ENCODE results near the gene MCCC1.

Gene MCCC1

DNA sequence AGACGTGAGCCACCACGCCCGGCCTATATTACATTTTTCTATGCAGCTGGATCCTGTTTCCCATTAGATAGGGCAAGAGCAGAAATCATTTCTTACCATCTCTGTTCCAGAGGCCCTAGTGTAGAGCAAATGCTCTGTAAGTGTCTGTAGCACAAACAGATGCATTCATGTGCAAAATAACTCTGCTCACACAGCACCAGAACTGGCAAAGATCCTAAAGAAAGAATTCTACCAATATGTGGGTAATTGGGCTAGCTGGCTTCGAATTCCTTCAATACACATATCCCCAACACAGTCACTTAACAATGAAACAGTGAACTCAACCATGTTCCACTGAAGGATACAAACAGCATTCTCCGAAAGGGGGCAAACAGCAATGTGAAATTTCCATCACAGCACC lies 86.2 kb downstream of the MCCC1 start (continued):
- TF ChIP-seq ZSCAN5A (tag by site-specific recombination; IDR thresholded peaks at IDR 0.05): no peak

GRCh38 chr3:183008800-183009199 lies 90.5 kb downstream of the MCCC1 start:
- Histone ChIP-seq H3K9me3 (ENCODE audit: control insufficient read depth, insufficient read depth, low read depth, low read length) (no peaks in the 10 kb centered on the region), H3K4me3 (ENCODE audit: low read depth, low read length) (no peak overlapping the region), H3K36me3 (ENCODE audit: control insufficient read depth in 2 of 2, insufficient read depth in 1 of 2, low read length in 2 of 2) (no peaks in the 10 kb centered on the region), H3K27ac (ENCODE audit: extremely low read depth, low read depth, low read length) (no peak overlapping the region), H3K4me1 (ENCODE audit: control insufficient read depth, insufficient read depth, low read length) (no peaks in the 10 kb centered on the region; the same call in 1 of the 2 replicates)
- no peak for TF ChIP-seq ZFP37 (tag by site-specific recombination; IDR thresholded peaks at IDR 0.05)
- TF ChIP-seq, protein P1, sequence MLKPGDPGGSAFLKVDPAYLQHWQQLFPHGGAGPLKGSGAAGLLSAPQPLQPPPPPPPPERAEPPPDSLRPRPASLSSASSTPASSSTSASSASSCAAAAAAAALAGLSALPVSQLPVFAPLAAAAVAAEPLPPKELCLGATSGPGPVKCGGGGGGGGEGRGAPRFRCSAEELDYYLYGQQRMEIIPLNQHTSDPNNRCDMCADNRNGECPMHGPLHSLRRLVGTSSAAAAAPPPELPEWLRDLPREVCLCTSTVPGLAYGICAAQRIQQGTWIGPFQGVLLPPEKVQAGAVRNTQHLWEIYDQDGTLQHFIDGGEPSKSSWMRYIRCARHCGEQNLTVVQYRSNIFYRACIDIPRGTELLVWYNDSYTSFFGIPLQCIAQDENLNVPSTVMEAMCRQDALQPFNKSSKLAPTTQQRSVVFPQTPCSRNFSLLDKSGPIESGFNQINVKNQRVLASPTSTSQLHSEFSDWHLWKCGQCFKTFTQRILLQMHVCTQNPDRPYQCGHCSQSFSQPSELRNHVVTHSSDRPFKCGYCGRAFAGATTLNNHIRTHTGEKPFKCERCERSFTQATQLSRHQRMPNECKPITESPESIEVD (tag by site-specific recombination; IDR thresholded peaks at IDR 0.05): 0 out of 2 replicates have a peak, but pooled peaks have one; percentile 52
- POLR2A ChIA-PET: no interaction called here
- CTCF ChIA-PET: no interaction called here

- H3K27ac ChIP-seq (ENCODE audit: extremely low read depth, low read depth, low read length): no peak overlapping the region
- CTCF ChIA-PET: no interaction called here
Observed at GRCh38 chr3:183008303-183008702, 91.0 kb downstream of the MCCC1 start.

More at GRCh38 chr3:183008303-183008702, 91.0 kb downstream of the MCCC1 start:
- H3K9me3 ChIP-seq (ENCODE audit: control insufficient read depth, insufficient read depth, low read depth, low read length): no peaks in the 10 kb centered on the region
- POLR2A ChIA-PET: no interaction called here
- TF ChIP-seq ZNF544 (tag by site-specific recombination; IDR thresholded peaks at IDR 0.05): no peak
- TF ChIP-seq INSM2 (tag by site-specific recombination; IDR thresholded peaks at IDR 0.05): no peak
- TF ChIP-seq GLIS1 (tag by site-specific recombination; IDR thresholded peaks at IDR 0.05): peak; percentile 57
- TF ChIP-seq PRDM2 (tag by site-specific recombination; IDR thresholded peaks at IDR 0.05; ENCODE audit: borderline replicate concordance): no peak
- no peak for TF ChIP-seq SCRT2 (tag by site-specific recombination; IDR thresholded peaks at IDR 0.05)
- TF ChIP-seq ZNF391 (tag by site-specific recombination; IDR thresholded peaks at IDR 0.05; ENCODE audit: borderline replicate concordance, low read depth): no peak
- TF ChIP-seq WT1 (tag by site-specific recombination; IDR thresholded peaks at IDR 0.05): peak; percentile 50; the same call in 1 of the 2 replicates
- TF ChIP-seq, protein P2, sequence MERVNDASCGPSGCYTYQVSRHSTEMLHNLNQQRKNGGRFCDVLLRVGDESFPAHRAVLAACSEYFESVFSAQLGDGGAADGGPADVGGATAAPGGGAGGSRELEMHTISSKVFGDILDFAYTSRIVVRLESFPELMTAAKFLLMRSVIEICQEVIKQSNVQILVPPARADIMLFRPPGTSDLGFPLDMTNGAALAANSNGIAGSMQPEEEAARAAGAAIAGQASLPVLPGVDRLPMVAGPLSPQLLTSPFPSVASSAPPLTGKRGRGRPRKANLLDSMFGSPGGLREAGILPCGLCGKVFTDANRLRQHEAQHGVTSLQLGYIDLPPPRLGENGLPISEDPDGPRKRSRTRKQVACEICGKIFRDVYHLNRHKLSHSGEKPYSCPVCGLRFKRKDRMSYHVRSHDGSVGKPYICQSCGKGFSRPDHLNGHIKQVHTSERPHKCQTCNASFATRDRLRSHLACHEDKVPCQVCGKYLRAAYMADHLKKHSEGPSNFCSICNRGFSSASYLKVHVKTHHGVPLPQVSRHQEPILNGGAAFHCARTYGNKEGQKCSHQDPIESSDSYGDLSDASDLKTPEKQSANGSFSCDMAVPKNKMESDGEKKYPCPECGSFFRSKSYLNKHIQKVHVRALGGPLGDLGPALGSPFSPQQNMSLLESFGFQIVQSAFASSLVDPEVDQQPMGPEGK (tag by site-specific recombination; IDR thresholded peaks at IDR 0.05): no peak
- no peaks in the 10 kb centered on the region; the same call in 1 of the 2 replicates for H3K4me1 ChIP-seq (ENCODE audit: control insufficient read depth, insufficient read depth, low read length)
- H3K36me3 ChIP-seq (ENCODE audit: control insufficient read depth in 2 of 2, insufficient read depth in 1 of 2, low read length in 2 of 2): no peaks in the 10 kb centered on the region
- no peak overlapping the region for H3K4me3 ChIP-seq (ENCODE audit: low read depth, low read length)
